NAMALWA (cell line): ENCODE measurements around the gene REEP3.

Experiments
- DNase-seq: peaks from one replicate; pipeline ENCODE4 v3.0.0-alpha.2; 2015; ENCODE audit warnings: low spot score

The REEP3 gene

DNA sequence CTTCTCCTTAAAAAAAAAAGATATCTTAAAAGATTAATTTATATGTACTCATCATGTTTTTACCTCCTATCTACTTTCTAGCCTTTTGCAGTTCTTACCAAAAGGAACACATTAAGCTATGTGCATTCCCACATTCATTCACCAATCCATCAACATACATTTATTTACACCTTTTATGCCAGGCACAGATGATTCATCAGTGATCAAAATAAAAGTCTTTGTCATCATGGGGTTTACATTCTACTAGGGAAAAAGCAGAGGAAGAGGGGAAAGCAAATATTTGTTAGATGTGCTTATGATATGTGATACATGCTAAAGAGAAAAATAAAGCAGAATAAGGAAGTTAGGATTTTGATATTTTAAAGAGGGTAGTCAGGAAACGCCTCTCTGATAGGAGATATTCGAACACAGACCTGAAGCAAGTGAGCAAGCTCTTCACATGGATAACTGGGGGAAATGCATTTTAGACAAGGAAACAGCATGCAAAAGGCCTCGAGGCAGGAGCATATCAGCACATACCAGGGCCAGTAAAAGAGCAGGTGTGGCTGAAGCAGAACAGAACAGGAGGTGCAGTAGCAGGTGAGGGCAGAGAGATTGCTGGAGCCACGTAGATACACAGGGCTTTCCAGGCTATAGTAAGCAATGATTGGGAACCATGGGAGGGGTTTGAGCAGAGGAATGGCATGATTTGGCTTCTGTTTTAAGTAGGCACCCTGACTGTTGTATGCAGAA is 67.4 kb downstream of the REEP3 start:
- DNase-seq = no peak

DNA sequence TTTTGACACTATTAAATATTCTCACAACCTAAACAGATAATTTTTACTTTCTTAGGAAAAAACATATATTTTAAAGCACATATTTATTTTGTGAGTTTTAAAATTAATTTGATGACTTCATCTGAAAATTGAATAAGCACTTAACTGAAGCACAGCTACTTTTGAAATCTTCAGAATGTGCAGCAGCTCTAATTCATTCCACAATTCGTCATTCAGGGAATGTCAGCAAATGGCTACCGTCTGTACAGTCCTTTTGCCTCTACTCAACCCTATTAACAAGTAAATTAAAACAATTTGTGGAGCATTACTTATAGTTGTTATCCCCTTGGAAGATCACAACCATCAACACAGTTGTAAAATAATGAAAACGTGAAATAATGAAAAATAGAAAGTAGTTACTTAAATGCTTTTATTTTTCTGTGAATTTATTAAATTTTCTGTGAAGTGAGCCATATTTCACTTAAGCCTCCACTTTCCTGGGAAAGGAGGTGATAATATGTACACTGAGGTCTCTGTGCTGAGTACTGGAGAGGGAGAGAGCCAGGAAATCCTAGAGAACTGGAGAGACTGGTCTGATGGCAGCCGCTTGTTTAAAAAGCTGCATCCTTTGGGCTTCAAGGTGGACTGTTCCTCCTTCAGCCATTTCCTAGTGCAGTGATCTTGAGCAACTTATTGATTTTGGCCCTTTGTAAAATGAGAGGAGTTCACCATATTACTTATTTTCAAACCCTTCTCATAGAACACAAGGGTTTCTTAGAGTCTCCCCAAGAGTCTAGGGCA is 70.6 kb downstream of the REEP3 start:
- no peak for DNase-seq

DNA sequence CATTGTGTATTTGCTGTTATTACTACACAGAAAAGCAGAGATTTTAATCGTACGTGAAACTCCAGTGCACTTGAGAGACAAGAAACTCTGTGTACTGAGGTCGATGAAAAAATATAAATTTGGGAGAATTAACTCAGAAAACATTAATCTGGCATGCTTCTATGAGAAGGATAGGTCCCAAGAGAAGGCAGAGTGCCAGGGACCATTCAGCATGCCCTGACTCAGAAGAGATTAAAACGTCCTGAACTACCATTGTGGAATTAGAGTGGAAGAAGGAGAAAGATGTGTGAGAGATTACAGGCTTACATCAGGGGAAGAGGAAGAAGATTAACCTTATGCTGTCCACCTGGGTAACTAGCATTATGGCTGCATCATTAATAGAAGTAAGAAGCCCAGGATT is 72.4 kb downstream of the REEP3 start:
- no peak for DNase-seq

DNA sequence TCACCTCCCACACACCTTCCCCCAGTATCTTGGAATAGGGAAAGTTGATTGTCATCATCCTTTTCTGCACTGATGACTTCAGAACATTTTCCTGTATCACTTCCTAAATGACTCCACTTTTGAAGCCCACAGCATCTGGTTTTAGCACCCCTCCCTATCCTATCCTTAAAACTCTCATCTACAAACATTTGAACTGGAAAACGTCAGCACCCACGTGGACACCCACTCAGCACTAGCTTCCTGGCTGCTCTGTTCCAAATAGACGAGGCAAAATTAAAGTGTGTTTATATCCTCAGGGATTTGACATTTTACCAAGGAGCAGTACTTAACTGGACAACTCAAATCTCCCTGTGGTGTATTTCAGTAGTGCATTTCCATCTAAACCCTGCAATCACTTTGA is 73.9 kb downstream of the REEP3 start:
- DNase-seq = no peak

DNA sequence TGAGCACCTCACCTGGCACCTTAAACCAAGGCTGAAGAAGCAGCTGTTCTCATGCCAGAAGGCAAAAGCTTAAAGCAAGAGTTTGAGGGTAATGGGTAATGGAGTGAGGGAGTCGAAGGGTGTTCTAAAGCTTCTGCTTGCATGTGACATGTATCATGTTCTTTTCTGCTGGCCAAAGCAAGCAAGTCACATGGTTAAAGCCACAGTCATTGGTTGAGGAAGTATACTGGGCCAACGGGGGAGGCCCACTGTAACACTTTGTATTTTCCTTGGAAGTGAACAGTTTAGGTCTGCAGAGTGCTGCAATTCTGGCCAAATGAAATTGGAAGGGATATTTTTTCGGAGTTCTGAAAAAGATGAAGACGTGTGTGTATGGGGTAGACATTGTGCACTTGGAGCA is 75.7 kb downstream of the REEP3 start:
- no peak for DNase-seq

DNA sequence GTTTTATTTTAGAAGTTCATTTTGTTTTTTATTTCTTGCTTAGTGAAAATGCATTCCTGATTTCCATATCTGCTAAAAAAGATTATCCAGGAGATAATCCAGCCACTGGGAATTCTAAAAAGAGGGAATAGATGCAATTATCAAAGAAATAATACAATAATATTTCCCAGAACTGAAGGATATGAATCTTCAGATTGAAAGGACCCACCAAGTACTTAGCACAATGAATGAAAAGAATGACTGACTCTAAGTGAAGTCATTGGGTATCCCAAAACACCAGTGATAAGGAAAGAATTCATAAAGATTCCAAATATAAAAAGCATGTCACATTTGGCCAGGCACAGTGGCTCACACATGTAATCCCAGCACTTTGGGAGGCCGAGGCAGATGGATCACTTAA is 79.3 kb downstream of the REEP3 start:
- no peak for DNase-seq

DNA sequence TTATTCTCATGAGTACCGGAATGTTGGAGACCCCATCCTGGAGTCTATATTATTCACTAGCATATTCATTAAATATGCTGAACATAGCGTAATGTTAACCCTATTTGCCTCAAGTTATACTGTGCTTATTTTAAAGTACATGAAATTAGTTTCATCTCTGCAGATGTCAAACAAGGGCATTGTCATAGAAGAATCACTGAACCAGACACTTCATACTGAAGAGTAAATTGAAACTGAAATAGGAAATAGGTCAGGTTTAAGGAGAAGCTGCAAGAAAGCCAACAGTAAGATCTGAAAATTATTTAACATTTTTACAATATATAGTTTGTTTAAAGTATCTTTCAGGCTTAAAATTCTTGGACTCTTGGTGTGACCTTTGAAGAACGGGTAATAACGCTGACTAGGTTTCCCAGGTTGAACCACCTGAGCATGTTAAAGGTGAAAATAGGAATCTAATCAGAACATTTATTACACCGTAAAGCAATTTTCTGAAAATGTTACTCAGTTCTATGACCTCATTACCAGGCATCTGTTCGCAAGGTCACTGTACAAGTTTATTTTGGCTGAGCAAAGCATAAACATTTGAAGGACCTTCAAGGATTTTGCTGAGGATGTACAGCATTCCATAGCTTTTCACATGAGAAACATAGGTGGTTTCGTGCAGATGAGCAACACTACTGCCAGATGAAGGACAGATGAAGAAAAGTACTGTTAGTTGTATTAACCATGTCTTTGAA is 82.7 kb downstream of the REEP3 start:
- no peak for DNase-seq

DNA sequence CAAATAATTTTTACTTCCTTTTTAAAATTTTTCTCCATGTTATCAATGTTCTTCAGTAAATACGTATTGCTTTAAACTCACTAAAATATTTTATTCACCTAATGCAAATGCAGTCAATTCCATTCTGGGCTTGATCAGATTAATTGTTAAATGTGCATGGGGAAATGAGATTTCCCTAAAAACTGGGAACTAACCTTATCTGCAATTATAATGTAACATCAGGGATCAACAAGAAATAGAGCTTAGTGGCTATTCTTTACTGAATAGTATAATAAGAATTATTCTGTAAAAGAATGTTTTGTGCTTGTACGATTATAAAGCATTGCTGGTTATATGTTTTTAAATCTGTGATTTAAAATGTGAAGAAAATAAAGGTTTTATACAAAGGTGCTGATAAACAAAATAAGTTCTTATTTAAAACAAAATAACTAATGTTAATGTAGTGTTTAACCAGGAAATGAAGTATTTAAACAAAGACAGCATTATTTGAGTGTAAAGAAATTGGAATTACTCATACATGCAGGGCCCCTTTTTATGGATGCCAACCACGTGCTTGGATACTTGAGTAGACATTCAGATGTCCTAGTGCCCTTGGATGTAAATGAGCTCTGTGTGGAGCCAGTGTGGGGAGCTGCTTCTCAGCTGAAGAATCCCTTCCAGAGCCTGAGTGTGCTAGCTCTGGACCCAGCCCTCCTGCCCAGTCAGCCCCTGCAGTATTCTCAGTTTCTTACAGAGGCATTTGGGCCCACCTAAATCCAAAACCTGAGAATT is 84.2 kb downstream of the REEP3 start:
- DNase-seq = no peak

GRCh38 chr10:63608511-63608910 is 87.3 kb downstream of the REEP3 start:
- no peak for DNase-seq

DNA sequence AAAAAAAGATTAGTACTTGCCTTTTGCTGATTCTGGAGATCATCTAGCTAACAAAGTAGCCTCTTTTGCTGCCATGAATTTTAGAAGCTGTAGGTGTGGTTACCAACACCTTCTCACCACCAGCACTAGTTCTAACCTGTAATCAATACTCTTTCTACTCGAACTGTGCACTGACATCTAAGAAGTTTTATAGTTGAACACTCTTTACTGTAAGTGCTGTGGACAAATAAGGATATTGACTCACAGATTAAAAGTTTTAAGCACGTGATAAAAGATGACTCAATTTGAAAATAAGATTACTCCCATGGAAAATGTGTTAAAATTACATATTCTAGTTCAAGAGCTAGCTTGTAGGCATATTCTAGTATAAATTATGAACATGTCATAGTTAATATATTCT is 89.9 kb downstream of the REEP3 start:
- no peak for DNase-seq

DNA sequence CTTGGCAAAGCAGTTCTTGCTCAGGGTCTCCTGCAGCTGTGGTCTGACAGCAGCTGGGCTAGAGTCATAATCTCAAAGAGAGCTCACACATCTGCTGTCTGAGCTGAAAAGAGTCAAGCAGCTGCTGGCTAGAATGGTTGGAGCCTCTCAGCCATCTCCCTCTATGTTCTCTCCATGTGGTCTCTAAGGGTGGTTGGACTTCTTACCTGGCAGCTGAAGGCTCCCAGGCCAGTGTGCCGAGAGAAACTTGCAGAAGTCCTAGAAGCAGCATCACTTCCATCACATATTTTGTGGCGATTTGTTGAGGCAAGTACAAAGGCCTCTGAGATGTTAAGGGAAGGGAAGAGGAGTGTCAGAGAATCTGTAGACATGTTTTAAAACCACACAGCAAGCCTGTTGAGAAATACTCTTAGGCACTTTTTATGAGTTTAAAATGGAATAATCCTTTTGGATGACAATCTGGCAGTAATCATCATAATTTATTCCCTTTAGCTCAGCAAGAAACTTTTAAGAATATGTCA is 93.2 kb downstream of the REEP3 start:
- DNase-seq = peak; percentile 62

DNA sequence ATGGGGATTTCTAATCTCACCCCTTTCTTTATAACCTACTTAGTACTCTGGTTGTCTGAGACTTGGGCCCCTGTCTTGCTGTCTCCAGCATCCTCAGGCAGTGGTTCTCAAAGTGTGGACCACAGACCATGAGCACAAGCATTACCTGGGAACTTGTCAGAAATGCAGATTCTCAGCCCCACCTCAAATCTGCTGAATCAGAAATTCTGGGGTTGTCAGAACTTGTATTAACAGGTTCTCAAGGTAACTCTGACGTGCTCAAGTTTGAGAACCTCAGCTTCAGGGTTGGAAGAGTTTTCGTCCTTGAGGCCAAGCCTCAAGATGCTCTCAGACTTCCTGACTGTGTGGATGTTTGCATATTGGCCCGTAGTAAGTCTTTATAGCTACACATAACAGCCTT is 97.4 kb downstream of the REEP3 start:
- no peak for DNase-seq

- no peak for DNase-seq
These were observed 98.2 kb downstream of the REEP3 start for GRCh38 chr10:63619426-63619825.

GRCh38 chr10:63622097-63622496 is 100.9 kb downstream of the REEP3 start:
- DNase-seq = no peak

DNA sequence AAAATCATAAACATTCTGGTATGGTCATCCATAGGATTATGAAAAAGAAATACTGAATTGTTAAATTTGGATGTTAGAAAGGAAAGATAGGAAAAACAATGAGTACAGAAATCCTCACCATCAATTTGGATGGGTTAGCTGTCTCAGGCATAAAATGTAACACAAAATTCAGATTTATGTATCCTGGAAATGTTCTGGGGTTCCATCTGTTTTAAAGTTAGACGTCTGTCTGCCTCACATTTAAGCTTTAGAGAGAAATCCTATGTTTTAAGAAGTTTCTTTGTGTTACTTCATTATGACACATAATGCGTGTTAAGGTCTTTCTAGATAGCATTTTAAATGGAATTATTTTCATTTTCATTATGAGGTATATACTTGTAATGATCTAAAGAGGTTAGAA is 103.5 kb downstream of the REEP3 start:
- DNase-seq = no peak

GRCh38 chr10:63627396-63627795 is 106.2 kb downstream of the REEP3 start:
- DNase-seq = no peak

DNA sequence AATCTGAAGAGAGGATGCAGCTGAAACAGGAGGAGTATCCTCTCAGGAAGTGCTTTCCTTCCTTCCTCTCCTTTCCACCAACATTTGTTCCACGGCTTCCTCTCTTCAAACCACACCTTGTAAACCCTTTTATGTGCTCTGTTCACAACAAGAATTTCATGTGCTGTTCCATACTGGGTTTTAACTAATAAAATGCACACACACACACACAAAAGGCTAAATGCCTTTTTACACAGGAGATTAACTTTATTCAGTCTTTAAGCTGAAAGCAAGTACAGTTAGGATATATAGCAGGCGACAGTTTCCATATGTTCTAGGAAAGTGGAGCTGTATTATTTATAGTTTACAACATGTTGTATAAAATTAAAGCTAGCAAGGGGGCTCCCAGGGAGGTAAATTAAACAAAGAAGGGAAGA is 106.7 kb downstream of the REEP3 start:
- peak; percentile 23 for DNase-seq

DNA sequence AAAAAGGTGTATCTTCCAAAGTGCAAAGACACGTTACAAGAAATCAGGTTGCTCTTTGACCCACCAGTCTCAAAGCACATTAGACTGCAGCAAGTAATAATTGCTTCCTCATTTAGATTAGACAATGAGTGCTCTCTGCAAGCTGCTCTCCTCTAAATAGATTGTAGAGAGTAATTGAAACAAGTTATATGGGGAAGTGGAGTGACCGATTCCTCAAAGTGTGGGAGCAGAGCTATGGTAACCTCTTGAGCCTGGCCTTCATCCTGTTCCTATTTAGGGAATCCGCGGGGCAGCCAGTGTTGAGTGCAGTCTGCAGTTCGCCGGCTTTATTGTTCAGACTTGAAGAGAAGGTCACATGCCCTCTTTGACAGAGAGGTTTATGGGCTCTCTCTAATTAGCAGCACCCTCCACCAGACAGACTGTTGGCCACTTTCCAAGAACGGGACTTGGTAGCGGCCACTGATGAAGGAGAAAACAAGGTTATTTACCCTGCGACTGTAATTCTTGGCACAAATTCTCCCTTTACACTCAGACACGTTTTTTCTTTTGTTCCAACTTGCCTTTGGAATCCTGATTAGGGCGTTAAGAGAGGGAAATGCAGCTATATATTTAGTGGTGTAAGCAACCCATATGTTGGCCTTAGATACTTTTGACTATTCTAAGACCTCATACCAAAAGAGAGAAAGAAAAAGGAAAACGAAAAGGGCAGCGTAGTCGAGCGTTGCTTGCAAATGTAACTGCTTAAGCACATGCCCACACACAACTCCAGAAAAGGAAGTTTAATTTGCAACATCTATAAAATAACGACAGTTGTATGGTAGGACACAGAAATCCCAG is 107.5 kb downstream of the REEP3 start:
- DNase-seq = peak; percentile 92

DNA sequence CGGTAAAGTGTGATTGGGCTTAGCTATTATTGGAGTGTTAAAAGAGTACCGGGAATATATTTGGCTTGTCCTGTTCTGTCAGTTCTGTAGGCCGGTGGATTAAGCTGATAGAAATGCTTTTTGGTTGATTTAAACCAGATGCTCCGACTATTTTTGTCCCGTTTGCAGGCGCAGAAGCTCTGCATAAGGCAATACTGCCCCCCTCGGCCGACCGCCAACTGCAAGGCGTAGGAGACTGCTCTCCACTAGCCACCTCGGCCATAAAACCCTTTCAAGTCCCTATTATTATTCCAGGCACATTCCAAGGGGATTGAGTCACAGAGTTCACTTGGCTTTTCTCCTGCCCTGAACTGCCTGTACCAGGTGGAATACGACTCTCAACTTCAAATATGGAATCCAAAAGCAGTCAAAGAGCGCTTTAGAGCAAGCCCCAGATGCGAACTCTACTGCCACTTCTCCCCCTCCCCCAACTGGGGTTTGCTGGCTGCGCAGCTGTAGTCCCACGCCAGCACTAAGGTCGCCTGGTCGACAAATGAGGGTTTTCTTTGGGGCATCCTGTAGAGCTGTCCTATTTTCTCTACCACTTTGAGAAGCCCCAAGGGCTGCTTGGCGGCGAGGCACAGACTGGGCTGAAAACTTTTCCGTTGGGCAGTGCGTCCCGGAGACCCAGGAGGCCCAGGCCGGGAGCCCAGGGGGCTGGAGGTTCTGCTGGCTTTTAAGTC is 108.3 kb downstream of the REEP3 start:
- DNase-seq = peak; percentile 95
